Stimulated activated CD8-positive, alpha-beta memory T cell treated with anti-CD3 and anti-CD28 coated beads, Interleukin-4, amount 100 ng/mL, for 1 hour (primary cell): ENCODE data around the gene COX20.
"Not testable (repeated sequence)": the region's sequence is repeated elsewhere in the genome, so short reads cannot be mapped to it uniquely, and the experiment has no call there.

Experiments used
- DNase-seq, 2 donors: peaks; one replicate each; pipeline ENCODE4 v3.0.0-alpha.2; 2020; ENCODE audit warnings: low read depth in 2 of 2, low spot score in 1 of 2

Gene COX20

DNA sequence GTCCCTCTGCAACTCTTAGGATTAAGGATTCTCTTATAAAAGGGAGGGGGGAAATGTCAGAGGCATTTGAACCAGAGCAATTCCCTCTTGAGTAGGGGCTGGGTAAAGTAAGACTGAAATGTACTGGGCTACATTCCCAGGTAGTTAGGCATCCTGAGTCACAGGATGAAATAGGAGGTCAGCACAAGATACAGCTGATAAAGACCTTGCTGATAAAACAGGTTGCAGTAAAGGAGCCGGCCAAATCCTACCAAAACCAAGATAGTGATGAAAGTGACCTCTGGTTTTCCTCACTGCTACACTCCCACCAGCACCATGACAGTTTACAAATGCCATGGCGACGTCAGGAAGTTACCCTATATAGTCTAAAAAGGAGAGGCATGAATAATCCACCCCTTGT lies 14.3 kb upstream of the COX20 start:
- no peak for DNase-seq

DNA sequence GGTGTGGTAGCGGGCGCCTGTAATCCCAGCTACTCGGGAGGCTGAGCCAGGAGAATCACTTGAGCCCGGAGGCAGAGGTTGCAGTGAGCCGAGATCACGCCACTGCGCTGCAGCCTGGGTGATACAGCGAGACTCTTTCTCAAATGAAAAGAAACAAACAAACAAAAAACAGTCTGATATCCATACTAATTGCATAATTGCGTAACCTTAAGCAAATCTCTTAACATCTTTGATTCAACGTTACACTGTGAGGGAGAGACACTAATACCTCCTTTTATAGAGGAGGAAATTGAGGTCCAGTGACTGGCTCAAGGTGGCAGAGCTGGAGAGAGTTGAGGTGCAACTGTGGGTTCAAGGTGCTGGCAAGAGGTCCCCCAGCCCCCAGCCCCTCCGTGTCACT lies 12.6 kb upstream of the COX20 start:
- DNase-seq: no peak

DNA sequence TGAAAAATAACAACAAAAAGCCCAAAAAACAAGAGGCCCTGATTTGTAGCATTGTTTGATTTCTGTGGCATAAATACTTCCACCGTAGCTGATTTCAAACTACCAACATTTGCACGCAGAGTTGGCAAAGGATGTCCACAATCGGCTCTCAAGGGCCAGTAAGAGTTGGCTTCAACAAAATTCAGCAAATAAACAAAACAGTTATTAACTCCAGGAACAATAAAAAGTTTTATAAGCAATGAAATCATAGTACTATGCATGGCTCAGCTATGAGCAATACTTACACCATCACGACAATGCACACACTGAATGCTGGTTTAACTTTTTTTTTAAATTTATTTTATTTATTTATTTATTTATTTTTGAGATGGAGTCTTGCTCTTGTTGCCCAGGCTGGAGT lies 8.7 kb upstream of the COX20 start:
- no peak for DNase-seq

DNA sequence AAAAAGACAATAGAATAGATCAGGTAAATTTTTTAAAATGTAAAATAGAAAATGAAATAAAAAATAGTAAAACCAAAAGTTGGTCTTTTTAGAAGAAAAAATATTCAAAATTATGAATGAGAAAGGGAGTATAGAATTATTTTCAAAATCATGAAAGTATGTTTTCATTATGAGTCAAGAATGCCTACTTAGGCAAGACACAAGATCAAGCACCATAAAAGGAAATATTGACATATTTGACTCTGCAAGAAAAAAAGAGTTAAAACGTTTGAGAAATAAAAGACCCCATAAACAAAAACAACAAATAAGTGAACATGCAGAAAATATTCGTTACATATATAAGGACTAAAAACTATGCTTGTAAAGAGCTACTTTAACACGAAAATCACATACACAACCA lies 4.8 kb upstream of the COX20 start:
- DNase-seq: no peak

DNA sequence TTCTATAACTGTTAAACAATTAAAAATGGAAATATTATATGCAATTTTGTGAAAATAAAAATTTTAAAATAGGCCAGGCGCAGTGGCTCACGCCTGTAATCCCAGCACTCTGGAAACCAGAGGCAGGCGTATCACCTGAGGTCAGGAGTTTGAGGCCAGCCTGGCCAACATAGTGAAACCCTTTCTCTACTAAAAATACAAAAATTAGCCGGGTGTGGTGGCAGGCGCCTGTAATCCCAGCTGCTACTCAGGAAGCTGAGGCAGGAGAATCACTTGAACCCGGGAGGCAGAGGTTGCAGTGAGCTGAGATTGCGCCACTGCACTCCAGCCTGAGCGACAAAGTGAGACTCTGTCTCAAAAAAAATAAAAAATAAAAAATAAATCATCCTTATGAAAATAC lies 2.2 kb upstream of the COX20 start:
- DNase-seq: not testable (repeated sequence)

DNA sequence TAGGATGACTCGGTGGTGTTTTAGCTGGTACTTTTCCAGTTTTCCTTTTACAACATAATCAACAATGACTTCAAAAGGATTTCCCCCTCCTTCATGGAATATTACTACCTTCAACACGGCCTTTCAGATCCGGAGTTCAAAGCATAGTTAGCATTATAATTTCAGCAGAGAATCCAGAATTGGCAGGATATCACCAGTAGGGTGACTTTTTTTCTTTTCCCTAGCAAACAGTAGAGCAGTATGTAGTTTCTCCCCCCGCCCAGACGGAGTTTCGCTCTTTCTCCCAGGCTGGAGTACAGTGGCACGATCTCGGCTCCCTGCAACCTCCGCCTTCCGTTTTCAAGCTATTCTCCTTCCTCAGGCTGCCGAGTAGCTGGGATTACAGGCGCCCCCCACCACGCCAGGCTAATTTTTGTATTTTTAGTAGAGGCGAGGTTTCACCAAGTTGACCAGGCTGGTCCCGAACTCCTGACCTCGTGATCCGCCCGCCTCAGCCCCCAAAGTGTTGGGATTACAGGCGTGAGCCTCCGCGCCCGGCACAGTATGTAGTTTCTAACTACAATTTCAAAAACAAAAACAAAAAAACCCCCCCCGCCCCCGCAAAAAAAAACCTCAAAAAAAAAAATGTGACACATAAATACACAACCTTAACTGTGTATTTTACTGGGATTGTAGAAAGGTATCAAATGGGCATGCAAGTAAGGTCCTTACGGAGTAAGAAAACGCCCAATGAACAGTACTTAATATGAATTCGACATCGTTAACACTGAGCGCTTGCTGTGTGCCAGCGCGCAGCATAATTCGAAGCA lies 1.5 kb upstream of the COX20 start:
- DNase-seq: peak in 1 of 2 donors; percentile 9

DNA sequence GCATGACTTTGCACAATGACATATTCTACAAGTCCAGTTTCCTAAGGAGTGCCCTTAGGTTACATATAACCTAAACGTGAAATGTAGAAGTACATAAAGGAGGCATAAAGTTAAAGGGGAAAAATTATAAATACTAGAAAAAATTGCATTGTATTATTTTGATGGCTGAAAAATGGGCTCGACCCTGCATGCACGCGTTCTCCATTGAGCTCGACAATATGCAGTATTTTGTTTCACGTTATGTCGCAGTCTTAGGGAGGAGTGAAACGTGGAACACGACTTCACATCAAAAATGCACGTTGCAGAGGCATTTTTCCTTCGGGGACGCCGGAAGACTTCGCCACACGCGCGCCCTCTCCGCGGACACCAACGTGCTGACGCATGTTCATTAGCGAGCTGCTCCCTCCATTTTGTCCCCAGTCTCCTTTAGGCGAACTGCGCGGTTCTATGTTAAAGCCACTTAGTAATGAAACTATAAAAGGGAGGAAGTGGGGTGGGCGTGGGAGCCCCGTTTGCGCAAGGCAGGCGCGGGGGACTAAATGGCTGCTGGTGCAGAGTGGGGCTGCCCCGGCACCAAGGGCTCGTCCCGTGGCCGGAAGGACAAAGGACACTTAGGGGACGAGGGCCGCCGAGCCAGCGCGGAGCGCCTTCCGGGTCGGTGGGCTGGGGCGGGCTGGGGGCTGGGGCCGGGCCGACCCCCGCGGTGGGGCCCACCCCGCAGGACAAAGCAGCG lies 749 bp upstream of the COX20 start:
- peak; percentile 73 to 75 for DNase-seq

DNA sequence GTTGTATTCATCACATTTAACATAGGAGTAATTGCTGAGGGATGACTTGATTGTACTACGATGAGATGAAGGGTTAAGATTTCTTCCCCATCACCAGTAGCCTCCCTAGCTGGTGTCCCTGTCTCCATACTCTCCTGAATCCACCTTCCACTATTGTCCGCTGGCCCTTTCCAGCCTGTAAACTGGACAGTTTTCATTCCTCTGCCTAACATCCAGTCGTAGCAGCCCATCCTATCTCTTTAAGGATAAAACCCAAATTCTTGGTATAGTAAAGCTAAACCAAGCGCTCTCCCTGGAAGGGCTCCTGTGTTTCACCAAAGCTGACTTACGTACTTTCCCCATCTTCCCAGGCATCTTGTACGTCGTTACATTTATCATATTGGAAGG lies 670 bp downstream of the COX20 start:
- no peak for DNase-seq

DNA sequence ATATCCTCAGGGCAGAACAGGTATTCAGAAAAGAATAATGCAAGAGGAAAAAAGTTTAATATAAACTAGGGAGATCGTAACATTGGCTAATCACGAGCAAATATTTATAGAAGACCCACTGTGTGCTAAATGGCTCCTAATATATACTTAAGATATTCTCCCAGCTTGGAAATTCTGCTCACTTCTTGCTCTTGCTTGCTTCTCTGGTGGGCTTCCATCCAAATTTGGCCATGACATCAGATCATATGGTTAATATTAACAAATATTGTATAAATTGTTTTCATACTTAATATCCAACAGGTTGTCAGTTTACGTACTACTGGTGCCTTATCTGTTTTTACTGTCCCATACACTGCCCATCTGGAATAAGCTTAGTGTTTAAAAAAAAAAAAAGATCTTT lies 1.1 kb downstream of the COX20 start:
- no peak for DNase-seq

DNA sequence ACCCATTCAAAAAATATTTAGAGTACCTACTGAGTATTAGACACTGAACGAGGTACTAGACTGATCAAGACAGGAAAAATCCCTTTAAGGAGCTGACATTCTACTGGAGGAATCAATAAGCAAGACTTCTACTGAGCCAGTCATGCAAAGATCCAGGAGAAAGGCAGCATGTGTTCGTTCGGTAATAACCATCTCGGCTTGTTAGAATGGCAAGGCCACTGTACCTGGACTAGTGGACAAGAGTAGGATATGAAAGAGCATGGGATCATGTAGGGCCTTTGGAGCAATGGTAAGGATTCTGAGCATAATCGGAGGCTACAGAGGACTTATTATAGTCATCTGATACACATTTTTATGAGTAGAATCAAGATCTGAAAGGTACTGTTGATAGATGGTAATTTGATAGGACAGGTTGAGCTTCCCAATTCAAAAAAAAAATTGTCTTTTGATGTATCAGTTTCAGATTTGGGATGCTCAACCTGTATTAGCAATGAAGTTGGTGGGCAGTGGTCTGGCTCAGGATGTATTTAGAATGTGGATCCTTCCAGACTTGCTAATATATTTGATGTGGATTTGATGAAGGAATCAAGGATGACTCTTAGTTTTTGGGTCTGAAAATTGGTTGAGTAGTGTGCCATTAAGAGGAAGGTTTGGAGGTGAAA lies 2.3 kb downstream of the COX20 start:
- DNase-seq: no peak

DNA sequence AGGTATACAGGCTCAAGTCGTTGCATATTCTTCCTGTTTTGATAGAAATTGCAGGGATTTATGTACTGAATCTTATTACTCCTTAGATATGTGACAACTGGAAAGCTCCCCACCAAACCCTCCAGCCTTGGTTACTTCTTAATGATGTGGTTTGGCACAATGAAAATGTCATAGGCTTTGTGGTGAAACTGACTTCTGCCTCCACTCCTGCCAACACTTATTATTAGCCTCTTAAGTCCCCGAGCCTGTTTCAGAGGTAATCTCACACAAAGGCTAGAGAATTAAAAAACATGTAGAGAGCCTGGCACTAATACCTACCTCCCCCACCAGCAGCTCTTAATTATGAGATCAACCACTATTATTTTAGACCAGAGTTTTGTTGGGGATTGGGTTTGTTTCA lies 4.2 kb downstream of the COX20 start:
- DNase-seq: no peak

DNA sequence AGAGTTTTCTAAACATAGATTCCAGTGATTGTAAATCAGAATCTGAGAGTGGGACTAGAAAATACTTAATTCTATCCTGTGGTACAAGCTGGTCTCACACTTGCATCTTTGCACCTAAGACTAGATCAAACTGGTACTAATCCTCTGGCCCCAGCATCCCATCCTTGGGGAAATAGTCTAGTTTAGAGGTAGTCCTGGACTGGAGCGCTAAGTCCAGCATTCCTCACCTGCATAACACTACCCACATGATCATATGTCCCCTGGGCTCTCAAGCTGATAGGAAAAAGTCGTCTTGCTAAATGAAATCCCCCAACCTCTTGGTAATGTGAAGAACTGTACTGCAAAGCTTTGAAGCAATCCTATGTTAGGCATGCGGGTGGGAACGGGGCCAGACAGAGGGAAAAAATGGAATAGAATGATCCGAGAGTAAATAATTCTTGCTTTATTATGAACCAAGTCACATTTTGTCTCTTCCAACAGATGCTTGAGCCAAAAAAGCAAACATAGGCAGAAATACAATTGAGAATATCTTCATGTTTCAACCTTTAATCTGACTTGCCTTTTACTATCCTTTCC lies 4.8 kb downstream of the COX20 start:
- DNase-seq: no peak

DNA sequence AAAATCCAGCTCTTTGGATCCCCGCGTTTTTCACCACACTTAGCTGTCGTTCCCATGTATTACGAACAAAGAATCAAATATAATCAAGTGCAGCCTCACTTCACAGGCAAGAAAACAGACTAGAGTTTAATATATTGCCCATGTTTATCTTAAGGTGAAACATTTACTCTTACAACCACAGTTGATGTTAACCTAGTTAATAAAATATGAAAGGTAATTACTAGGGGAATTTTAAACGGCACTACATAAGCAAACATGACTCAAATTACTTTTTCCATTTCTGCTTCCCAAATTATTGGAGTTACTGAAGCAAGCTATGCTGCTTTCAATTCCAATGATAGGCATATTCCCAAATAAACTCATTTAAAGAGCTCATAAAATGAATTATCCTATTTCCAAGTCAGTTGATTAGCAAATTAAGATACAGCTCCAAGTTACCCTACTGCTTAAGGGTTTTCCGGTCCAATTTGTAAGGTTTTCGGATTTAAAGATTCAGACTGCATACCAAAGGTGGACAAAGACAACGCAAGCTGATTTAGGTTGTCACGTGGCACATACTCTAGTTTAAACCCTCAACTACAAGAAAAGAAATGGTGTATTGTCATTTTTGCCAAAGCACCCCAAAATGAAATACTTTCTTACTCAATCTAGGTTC lies 5.9 kb downstream of the COX20 start:
- no peak for DNase-seq

DNA sequence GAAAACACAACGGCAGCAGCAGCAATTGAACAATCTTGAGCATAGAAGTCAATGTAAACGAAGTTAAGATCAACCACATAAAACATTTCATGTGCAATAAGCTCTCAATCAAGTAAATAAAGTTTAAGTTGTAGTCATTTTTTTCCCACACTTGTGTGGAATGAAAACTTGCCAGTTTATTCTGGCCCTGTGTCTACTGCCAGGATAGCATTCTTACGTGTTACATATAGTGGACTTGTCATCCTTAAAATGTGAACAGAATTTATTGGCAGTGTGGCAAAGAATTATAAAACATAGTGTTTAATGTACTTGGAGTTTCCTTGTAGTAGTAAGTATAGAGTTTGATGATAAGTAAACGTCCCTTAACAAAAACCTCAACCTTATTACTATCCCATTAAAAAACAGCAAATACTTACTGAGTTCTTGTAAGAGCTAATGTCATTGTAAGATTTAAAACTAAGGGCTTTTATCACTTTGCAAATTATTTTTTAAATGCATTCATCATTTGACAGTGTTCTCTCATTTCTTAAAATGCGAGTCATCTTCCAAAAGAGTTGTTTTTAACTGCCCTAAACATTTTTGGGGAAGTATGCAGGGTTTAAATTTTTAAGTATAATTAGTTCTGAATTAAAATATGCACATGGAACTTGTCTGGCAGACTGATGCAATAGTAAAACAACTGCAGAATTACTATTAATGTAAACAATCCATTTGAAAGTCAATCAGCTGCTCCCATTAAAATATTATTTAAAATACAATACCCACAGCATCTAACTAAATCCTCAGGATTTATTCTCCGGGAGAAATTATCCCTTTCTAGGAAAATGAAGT lies 7.9 kb downstream of the COX20 start:
- DNase-seq: no peak

DNA sequence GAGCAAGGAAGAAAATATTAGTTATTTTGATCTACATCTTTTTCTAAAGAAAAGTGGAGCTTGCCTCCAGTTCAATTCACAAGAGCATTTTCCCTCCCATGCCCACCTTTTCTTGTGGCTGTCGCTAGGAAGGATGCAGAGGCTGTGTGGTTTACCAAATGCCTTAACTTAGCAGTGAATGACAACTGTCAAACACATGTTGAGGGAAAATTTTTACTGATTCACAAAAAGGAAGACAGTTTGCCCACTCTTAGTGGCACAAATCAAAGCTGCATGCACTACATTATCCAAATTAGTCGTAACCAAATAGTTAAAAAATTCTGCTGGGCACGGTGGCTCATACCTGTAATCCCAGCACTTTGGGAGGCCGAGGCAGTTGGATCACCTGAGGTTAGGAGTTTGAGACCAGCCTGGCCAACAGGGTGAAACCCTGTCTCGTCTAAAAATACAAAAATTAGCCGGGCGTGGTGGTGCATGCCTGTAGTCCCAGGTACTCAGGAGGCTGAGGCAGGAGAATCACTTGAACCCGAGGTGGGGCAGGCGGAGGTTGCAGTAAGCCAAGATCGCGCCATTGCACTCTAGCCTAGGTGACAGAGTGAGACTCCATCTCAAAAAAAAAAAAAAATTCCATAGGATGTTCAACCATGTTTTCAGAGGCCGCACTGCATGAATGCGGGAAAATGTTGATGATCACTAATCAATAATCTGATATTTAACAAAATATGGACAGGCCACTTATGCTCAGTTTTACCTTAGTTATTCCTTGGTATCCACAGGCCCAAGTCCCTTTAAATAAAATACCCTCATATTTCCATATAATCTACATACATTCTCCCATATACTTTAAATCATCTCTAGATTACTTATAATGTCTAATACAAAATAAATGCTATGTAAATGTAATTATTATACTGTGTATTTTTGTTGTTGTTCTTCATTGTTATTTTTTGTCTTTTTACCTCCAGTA lies 9.0 kb downstream of the COX20 start:
- DNase-seq: no peak

DNA sequence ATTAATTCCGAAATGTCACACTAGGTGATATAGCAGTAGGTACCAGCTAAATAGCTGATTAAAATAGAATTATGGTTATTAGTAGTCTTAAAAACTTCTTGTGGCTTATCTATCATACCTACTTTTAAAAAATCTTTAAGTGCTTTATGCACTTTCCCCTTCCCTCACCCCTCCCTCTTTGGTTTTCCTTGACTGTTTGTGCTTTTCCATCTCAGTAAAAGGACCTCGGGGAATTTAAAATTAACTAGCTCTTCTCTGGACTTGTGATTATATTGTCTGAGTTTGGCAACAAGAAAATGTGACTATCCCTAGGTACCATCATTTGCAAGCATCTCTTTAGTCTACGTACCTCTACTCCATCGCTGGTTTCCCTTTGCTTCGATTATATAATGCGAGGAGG lies 11.2 kb downstream of the COX20 start:
- no peak for DNase-seq

DNA sequence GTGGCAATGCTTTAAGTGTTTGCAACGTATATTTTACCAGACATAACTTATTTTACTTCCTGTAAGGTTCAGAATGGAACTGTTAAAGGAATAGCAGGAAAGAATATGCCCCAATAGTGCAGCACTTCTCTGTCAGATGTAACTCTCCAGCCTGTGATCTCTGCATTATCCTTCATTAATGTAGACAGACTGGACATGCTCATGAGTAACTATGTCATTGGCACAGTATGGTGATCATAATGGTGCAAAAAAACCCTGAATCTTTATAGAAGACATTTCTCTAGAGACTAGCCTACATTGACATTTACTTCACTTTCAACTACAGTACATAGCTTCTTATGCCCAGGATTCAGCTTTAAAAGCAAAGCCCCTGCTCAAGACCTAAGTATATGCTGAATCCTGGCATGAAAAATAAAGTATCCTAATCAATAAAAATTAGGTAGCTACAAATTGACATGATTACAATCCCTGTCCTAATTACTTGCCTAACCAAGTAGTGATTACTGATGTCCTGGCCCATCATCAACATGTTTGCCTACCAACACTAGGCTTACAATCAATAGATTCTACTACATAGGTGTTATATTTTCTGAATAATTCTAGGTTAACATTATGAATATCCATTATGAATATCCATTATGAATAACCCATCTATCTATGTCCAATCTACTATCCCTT lies 13.9 kb downstream of the COX20 start:
- DNase-seq: no peak

DNA sequence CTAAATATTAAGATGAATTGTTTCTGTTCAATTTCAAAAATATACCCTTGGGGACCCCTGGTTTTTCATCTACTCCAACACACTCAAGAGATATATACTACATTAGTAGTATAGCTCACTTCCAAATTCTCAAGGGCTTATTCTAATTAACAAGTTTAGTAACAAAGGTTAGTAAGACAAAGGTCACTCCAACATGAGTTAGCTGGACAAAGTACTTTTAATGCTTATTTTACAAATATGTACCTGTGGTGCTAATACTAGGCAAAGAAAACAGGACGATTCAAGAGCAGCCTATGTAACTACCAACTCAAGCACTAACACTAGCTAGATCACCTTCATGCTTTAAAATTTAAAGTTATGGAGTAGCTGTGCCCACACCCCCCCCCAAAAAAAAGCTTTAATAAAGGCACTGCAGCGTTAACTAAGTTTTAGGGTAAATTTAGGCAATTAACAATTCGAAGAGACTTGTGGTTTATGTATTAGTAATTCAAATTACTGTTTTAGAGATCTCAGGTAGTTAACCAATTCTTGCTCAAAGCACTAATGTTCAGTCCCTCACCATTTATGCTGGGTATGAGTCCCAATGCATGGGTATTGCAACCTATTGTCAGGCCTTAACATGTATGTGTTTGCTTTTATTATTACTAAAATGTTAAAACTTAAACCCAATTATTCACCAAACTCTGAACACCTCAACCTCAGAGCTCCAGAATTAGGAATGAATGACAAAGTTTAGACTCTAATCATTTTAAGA lies 14.8 kb downstream of the COX20 start:
- DNase-seq: no peak
